GM21786 (cell line): Measurements from ENCODE around the gene SH3D21.

Experiments
- ATAC-seq: cut with Tn5 transposase; IDR thresholded peaks from one replicate; pipeline ENCODE4 v1.9.1; 2021; ENCODE audit not compliant: unreplicated experiment

SH3D21 gene

GRCh38 chr1:36355811-36356210 is 49.6 kb downstream of the SH3D21 start:
- ATAC-seq = no peak

DNA sequence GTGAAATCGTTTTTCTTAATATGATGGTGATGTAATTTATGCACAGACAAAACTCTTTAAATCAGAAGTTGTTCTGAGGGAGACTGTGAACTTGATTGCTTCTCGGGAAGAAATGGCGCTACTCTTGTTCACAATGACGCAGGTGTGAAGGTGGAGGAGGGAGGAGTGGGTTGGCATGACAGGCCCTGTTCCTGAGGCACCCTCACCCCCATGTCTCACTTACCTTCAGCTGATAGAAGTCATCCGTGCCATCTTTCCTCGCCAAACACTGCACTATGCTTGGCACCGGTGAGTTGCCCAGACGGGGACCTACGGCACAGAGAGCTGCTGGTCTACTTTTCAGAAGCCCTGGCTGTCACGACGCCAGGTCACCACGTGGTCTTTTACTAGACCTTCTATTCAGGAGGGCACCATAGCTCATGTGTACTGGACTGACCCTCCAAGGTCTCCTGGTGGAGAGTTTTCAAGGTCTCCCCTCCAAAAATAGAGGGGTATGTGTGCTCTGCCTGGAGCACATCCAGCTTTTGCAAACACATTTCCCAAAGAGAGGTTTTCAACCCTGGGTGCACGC is 52.4 kb downstream of the SH3D21 start:
- ATAC-seq = no peak

DNA sequence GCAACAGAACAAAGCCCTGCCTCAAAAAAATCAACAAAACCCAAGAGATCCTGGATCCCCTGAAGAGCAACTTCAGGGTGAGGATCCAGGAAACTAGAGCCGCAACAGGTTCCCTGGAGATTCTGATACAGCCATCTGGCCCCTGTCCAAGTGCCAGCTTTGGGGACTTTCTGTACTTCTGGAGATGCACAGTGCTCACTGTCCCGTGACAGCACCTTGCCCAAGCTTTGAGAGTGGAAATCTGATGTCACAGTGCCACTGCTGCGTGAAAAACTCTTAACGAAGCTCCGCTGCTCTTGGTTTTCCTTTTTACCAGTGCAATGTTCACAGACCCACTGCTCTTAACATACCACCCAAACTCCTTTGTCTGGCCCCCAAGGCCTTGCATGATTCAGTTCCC is 53.2 kb downstream of the SH3D21 start:
- no peak for ATAC-seq

- no peak for ATAC-seq
Observed at GRCh38 chr1:36359911-36360550, 53.9 kb downstream of the SH3D21 start.

DNA sequence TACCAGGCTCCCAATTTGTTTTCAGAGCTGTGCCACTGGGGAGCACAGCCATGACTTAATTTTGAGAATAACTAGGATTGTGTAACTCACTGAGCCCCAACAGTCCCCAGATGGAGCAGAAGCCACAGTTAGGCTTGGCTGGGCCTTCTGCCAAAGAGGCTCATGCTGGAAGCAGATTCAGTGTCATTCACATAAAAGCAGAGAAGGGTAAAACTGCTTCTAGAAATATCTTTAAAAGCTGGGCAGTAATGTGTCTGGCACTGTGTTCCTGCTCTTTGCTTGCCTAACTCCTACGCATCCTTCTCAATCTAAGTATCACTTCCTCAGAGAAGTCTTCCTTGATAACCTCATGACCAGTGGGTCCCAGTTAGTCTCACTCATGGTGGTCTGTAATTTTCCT is 59.2 kb downstream of the SH3D21 start:
- no peak for ATAC-seq

DNA sequence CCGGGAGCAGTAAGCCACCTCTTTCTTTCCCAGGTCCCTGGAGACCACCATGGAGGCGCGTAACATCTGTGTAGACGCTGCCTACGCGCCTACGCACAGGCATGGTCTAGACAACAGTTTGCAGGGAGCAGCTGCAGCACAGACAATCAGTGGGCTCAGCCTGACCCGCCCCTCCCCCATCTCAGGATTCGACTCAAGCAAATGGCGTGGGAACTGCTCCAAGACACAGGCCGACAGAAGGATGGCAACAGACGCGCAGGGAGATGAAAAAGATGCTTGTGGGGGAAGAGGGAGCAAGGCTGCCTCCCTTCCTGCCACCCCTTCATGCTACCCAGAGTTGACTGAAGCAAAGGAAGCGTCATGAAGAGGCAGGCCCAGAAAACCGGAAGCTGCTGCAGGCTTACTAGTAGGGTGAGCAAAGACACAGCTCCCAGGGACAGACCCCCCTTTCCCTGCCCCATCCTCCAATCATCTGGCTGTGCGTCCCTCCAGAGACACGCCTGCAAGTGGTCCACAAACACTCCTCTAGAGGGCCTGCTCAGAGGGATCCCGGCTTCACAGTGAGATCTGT is 60.0 kb downstream of the SH3D21 start:
- ATAC-seq = no peak

GRCh38 chr1:36367066-36367465 is 60.9 kb downstream of the SH3D21 start:
- ATAC-seq = no peak

- ATAC-seq = no peak
Observed at GRCh38 chr1:36367798-36368197, 61.6 kb downstream of the SH3D21 start.

GRCh38 chr1:36369061-36369861 is 63.1 kb downstream of the SH3D21 start:
- ATAC-seq = no peak
